Measurements from ENCODE around the gene SKA3.

- TF ChIP-seq ARNT (IDR thresholded peaks at IDR 0.05) (no peak), HDGF (IDR thresholded peaks at IDR 0.05; ENCODE audit: borderline replicate concordance) (no peak), SP1 (IDR thresholded peaks at IDR 0.05) (no peak), NFRKB (IDR thresholded peaks at IDR 0.05) (no peak), ELF4 (IDR thresholded peaks at IDR 0.05) (no peak), TARDBP (IDR thresholded peaks at IDR 0.05) (no peak), PKNOX1 (IDR thresholded peaks at IDR 0.05) (no peak), FOXK2 (IDR thresholded peaks at IDR 0.05) (no peak), FOXM1 (IDR thresholded peaks at IDR 0.05; ENCODE audit: borderline replicate concordance) (no peak), BHLHE40 (IDR thresholded peaks at IDR 0.05; ENCODE audit: borderline replicate concordance) (no peak), LEF1 (IDR thresholded peaks at IDR 0.05; ENCODE audit: borderline replicate concordance) (no peak), SUZ12 (IDR thresholded peaks at IDR 0.05) (no peak), ZNF384 (IDR thresholded peaks at IDR 0.05) (no peak)
Measured at GRCh38 chr13:21106089-21106488, 70.3 kb downstream of the SKA3 start.

Data from HEK293T (cell line).